HG02610 (cell line): ENCODE results near the gene TREX2.

Experiments used
- ATAC-seq: cut with Tn5 transposase; IDR thresholded peaks from one replicate; pipeline ENCODE4 v1.9.1; 2021; ENCODE audit warnings: mild to moderate bottlenecking, moderate library complexity; ENCODE audit not compliant: unreplicated experiment

The TREX2 gene

DNA sequence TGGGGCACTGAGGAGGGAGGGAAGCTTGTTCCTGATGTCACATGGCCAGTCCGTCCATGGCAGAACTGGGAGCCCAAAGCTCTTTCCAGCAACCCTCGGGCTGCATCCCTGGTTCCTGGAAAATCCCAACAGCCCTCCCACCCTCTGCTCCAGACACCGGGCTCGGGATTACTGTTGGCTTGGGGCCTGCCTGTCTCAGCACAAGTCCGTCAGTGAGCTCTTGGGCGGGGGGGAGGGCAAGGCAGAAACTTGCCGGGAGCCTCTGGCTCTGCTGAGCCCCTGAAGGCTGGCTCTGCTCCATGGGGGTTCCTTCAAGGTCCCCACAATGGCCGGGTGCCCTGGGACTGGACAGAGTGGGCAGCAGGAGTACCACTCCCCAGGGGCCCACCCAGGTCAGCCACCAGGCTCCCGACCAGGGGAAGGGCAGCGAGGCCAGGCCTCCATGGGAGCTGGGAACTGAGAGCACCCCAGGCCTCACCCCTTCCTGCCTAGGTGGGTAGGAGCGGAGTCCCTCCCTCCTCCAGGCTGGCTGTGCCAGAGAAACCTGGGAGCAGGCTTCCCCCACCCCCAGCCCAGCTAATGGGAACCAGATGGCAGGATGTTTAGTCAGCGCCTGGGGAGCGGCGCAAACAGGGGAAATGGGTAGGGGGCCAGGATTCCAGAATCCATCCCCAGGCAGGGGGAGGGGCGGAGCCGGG is 31.0 kb upstream of the TREX2 start:
- ATAC-seq, result no peak

- ATAC-seq, result no peak
These were observed 30.0 kb upstream of the TREX2 start for GRCh38 chrX:153475751-153476281.

- ATAC-seq, result no peak
These were observed 29.4 kb upstream of the TREX2 start for GRCh38 chrX:153475271-153475670.

DNA sequence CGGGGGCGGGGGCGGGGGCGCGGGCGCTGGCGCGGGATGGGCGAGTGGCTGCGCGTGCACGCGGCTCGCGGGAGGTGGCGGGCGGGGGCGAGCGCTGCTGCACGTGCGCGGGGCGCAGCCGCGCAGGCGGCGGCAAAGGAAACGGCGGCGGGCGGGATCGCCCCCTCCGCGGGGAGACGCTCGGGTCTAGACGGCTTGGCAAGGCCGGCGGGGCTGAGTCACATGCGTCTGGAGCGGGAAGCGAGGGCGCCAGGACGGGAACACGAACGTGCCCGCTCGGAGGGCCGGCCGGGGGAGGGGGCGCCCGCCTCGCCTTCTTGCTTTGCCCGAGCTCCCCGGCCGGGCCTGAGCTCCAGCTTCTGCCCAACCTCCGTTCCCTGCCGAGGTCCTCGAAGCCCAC is 28.9 kb upstream of the TREX2 start:
- ATAC-seq, result no peak

GRCh38 chrX:153474266-153474665 is 28.4 kb upstream of the TREX2 start:
- no peak for ATAC-seq

DNA sequence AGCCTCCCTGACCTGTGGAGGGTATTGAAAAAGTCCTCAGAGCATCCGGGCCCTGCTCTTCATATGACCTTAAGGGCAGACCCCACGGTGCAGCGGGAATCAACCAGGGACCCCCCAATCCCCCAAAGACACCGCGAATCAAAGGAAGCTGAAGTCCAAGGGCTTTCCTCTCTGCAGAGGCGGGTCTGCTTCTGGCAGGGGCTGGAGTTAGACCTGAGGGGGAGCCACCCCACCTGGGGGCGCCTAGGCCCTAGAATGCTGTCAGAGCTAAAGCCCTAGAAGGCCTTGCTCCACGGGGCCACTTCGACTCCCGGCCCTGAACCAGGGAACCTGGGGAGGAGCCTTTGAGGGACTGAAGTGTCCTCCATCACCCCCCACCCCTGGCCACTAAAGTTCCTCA is 27.3 kb upstream of the TREX2 start:
- ATAC-seq, result no peak

DNA sequence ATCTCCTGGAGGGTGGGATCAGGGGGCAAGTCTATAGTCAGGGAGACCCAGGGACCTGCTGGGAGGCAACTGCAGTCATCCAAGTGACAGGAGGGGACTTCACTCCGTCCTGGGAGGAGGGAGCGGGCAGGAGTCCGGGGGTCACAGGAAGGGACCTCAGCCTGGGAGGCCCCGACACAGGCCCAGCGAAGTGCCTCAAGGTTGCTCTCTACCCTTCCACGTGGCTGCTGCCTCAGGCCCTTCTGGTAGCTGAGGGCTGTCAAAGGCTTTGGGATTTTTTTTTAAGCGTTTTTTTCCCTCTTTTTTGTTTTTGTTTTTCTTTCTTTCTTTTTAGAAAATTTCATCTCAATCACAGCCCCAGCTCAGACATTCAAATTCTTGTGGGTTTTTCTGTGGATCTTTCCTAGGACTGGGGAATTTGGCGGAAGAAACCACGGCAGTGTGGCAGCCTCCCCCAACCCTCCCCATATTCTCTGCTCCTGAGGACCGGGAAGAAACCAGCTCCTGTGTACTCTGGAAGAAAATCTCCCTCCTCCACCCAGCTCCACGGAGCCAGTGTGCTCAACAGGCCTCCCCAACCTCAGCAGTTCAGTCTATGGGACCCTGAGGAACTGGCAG is 25.9 kb upstream of the TREX2 start:
- ATAC-seq, result no peak

GRCh38 chrX:153470411-153471363 is 24.8 kb upstream of the TREX2 start, which contains the start of gene HAUS7:
Gene HAUS7, minus strand, starts transcription at chrX:153470576. Its CDS starts 19 bp downstream, at chrX:153470557.
- peak; percentile 86 for ATAC-seq

DNA sequence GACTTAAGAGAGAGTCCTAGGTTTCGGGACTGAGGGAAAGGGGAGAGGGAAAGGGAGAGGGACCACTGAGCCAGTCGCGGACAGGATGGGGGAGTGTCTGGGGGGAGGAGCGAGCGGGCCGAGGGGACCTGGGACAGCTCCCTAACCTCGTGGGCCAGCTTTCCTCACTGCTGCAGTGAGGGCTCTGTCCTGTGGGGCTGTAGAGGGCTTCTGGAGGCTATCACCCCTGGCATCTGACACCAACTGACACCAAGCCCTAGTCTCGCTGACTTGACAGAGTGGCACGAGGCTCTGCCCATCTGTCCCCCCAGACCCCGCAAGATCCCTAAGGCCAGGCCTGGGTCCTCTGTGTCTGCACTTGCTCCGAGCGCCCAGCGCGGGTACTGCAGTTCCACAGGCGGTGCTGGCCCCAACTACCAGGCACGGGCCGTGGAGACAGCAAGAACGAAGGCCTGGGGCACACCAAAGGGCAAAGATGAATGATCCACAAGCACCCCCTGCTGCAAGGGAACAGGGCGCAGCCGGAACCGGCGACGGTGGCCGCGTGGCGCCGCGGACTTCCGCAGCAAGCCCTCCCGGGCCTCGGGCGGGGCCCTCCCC is 24.1 kb upstream of the TREX2 start:
- peak; percentile 40 for ATAC-seq

GRCh38 chrX:153468008-153468580 is 22.2 kb upstream of the TREX2 start:
- ATAC-seq, result no peak

DNA sequence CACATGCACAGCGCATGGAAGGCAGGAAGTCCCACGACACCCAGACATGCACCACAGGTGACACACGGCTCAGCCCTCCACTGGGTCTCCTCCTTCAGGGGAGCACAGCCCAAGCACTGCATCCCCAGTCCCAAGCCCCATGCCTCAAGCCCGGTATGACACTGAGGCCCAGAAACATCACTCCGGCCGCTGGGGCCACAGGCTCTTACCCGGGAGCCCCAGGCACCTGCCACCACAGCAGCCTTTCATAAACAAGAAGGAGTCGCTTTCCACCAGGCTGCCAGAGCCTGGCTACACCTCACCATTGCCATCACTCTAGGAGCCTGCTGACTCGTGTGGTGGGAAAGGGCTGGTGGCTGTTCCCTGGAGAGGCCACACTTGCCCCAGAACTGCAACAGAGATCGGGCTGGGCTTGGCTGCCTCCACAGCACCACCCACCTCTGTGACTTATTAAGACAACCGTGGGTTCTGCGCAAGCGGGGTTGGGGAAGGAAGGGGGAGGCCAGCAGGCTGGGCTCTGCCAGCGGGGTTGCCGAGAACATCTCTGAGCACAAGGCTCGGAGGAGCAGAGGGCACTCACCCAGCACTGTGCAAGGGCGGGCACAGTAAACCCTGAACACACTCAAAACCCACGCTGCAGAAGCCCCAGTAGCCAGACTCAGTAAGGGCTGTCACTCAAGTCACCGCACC is 20.0 kb upstream of the TREX2 start:
- no peak for ATAC-seq

- ATAC-seq, result no peak
These were observed 18.3 kb upstream of the TREX2 start for GRCh38 chrX:153464116-153464515.

- no peak for ATAC-seq
These were observed 17.7 kb upstream of the TREX2 start for GRCh38 chrX:153463556-153463955.

DNA sequence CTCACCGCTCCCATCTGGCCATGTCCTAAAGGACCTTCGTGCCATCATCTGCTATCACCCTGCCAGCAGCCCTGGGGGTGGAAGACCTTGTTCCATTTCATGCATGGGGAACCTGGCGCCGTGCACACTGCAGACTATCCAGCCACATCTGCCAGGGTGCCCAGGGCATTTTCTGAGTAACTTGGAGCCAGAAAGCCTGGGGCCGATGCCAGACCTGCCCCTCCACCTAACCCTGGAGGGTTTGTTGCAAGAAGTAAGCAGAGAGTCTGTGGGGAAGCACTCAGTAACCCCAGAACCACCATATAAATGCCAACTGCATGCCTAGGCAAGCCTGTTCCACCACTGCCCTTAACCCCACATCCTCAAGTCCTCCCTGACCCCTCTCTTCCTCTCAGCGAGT is 17.2 kb upstream of the TREX2 start:
- no peak for ATAC-seq

DNA sequence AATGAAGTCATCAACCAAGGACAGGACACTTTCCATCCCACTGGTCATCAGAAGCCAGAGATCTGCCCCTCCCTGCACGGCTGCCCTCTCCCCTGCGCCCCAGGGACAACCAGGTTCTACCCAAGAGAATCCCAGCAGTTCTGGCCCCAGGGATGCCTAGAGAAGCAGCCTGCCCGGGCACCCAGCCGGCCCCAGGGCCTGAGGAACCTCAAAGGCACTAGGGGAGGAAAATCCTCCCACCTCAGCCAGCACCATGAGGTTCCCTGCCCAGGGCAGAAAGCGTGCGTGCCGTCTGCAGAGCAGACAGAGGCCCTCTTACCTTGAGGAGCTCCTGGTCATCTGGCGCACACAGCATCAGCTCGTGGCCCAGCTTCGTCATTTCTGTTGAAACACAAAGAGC is 16.4 kb upstream of the TREX2 start:
- ATAC-seq, result no peak

GRCh38 chrX:153460826-153461225 is 15.0 kb upstream of the TREX2 start:
- ATAC-seq, result no peak

GRCh38 chrX:153459986-153460385 is 14.1 kb upstream of the TREX2 start:
- no peak for ATAC-seq

- no peak for ATAC-seq
These were observed 12.6 kb upstream of the TREX2 start for GRCh38 chrX:153458476-153458875.

DNA sequence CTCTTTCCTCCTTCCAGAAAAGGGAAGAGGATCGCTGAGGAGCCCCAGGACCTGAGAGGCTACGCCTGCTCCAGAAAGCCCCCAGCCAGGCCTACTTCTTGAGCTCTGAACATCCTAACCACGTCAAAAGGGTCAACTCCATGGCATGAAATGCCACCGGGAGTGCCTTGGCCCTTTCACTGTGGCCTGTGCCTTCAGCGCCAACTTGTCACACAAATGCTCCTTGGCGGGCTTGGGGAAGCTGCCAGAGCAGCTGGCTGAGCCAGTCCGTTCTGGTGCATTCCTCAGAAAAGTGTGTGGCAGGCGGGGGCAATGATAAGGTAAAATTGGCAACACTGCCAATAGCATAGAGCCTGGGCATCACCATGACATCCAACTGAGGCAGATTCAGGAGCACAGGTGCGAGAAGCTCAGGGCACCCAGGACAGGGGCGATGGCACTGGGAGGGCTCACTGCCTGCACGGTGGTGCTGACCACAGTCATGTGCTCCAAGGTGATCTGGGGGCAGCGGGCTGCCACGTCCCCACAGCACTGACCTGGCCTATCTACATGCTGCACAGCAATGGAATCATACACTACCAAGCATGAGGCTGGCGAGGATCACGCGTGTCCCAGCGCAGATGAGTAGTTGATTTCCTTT is 12.1 kb upstream of the TREX2 start:
- ATAC-seq, result no peak
